ENCODE data around the gene HEPN1.

HEPN1 gene

DNA sequence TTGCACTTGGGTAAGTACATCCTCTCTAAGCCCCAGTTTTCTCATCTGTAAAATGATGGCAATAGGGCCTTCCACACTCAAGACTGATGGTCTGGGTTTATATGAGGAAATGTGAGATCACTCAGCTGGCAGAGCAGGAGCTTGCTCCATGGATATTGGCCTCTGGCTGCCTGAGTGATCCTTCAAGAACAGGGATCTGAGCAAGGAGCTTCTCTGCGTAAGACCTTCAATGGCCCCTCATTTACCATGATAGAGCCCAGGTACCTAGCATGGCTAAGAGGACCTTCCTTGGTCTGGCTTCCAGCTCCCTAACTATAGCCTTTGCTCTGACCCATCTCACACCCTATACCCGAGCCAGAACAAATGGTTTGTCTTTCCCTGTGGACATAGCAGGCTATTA, 26.9 kb upstream of the HEPN1 start (continued):
- TF ChIP-seq ZSCAN30 (tag by site-specific recombination; IDR thresholded peaks at IDR 0.05) = no peak
- no peak for TF ChIP-seq ZNF561 (tag by site-specific recombination; IDR thresholded peaks at IDR 0.05; ENCODE audit: borderline replicate concordance)
- no peak for TF ChIP-seq ZNF214 (tag by site-specific recombination; IDR thresholded peaks at IDR 0.05; ENCODE audit: borderline replicate concordance)
- no peak for TF ChIP-seq ZNF223 (tag by site-specific recombination; IDR thresholded peaks at IDR 0.05)
- no peak for TF ChIP-seq ZNF510 (tag by site-specific recombination; IDR thresholded peaks at IDR 0.05; ENCODE audit: insufficient replicate concordance)
- no peak for TF ChIP-seq ZNF24 (tag by site-specific recombination; IDR thresholded peaks at IDR 0.05)
- TF ChIP-seq, protein P1, sequence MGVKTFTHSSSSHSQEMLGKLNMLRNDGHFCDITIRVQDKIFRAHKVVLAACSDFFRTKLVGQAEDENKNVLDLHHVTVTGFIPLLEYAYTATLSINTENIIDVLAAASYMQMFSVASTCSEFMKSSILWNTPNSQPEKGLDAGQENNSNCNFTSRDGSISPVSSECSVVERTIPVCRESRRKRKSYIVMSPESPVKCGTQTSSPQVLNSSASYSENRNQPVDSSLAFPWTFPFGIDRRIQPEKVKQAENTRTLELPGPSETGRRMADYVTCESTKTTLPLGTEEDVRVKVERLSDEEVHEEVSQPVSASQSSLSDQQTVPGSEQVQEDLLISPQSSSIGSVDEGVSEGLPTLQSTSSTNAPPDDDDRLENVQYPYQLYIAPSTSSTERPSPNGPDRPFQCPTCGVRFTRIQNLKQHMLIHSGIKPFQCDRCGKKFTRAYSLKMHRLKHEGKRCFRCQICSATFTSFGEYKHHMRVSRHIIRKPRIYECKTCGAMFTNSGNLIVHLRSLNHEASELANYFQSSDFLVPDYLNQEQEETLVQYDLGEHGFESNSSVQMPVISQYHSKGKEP (tag by site-specific recombination; IDR thresholded peaks at IDR 0.05) = no peak
- TF ChIP-seq MYNN (tag by site-specific recombination; IDR thresholded peaks at IDR 0.05; ENCODE audit: borderline replicate concordance) = no peak
- no peak for TF ChIP-seq ZNF169 (tag by site-specific recombination; IDR thresholded peaks at IDR 0.05)

DNA sequence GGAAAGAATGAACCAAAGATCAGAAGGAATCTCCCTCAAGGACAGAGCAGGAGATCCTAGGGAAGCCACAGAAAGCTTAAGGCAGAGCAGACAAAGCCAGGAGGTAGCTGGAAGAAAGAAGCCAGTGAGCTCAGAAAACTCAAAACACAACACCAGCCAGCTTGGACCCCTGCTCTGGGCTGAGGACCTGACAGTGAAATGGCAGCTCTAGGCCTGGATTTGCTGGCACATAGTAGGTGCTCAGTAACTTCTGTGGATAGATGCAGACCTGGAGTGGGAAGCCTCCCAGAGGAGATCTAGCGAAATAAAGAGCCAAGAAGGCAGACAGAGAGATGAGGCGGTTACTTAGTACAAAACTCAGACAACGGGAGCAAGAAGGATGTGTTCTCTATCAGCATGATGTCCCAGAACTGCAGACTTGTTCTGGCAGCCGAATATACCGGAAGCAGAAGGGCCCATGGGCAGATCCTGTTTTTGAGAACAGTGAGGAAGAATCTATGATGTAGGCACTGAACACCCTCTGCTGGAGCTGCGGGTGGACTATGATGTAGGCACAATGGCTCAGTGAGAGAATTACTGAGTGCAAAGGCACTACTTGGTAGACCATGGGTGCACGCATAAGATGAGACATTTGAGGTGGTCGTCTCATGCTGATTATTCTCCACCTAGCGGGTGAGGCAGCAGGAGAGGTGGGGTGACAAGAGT, 26.1 kb upstream of the HEPN1 start:
- Histone ChIP-seq H3K9me3 (ENCODE audit: control insufficient read depth, insufficient read depth, low read depth, low read length) (no peaks in the 10 kb centered on the region), H3K27ac (ENCODE audit: extremely low read depth, low read depth, low read length) (no peak overlapping the region), H3K36me3 (ENCODE audit: control insufficient read depth in 2 of 2, insufficient read depth in 1 of 2, low read length in 2 of 2) (no peaks in the 10 kb centered on the region), H3K4me1 (ENCODE audit: control insufficient read depth, insufficient read depth, low read length) (no peaks in the 10 kb centered on the region), H3K4me3 (ENCODE audit: low read depth, low read length) (no peak overlapping the region)
- TF ChIP-seq ZNF473 (tag by site-specific recombination; IDR thresholded peaks at IDR 0.05) = no peak
- TF ChIP-seq, protein P2, sequence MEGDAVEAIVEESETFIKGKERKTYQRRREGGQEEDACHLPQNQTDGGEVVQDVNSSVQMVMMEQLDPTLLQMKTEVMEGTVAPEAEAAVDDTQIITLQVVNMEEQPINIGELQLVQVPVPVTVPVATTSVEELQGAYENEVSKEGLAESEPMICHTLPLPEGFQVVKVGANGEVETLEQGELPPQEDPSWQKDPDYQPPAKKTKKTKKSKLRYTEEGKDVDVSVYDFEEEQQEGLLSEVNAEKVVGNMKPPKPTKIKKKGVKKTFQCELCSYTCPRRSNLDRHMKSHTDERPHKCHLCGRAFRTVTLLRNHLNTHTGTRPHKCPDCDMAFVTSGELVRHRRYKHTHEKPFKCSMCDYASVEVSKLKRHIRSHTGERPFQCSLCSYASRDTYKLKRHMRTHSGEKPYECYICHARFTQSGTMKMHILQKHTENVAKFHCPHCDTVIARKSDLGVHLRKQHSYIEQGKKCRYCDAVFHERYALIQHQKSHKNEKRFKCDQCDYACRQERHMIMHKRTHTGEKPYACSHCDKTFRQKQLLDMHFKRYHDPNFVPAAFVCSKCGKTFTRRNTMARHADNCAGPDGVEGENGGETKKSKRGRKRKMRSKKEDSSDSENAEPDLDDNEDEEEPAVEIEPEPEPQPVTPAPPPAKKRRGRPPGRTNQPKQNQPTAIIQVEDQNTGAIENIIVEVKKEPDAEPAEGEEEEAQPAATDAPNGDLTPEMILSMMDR (tag by site-specific recombination; IDR thresholded peaks at IDR 0.05) = no peak
- TF ChIP-seq, protein P3, sequence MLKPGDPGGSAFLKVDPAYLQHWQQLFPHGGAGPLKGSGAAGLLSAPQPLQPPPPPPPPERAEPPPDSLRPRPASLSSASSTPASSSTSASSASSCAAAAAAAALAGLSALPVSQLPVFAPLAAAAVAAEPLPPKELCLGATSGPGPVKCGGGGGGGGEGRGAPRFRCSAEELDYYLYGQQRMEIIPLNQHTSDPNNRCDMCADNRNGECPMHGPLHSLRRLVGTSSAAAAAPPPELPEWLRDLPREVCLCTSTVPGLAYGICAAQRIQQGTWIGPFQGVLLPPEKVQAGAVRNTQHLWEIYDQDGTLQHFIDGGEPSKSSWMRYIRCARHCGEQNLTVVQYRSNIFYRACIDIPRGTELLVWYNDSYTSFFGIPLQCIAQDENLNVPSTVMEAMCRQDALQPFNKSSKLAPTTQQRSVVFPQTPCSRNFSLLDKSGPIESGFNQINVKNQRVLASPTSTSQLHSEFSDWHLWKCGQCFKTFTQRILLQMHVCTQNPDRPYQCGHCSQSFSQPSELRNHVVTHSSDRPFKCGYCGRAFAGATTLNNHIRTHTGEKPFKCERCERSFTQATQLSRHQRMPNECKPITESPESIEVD (tag by site-specific recombination; IDR thresholded peaks at IDR 0.05) = no peak
- no peak for TF ChIP-seq ZNF571 (tag by site-specific recombination; IDR thresholded peaks at IDR 0.05)
- no peak for TF ChIP-seq ZNF324 (tag by site-specific recombination; IDR thresholded peaks at IDR 0.05)
- TF ChIP-seq MZF1 (tag by site-specific recombination; IDR thresholded peaks at IDR 0.05; ENCODE audit: borderline replicate concordance) = no peak
- TF ChIP-seq, protein P4, sequence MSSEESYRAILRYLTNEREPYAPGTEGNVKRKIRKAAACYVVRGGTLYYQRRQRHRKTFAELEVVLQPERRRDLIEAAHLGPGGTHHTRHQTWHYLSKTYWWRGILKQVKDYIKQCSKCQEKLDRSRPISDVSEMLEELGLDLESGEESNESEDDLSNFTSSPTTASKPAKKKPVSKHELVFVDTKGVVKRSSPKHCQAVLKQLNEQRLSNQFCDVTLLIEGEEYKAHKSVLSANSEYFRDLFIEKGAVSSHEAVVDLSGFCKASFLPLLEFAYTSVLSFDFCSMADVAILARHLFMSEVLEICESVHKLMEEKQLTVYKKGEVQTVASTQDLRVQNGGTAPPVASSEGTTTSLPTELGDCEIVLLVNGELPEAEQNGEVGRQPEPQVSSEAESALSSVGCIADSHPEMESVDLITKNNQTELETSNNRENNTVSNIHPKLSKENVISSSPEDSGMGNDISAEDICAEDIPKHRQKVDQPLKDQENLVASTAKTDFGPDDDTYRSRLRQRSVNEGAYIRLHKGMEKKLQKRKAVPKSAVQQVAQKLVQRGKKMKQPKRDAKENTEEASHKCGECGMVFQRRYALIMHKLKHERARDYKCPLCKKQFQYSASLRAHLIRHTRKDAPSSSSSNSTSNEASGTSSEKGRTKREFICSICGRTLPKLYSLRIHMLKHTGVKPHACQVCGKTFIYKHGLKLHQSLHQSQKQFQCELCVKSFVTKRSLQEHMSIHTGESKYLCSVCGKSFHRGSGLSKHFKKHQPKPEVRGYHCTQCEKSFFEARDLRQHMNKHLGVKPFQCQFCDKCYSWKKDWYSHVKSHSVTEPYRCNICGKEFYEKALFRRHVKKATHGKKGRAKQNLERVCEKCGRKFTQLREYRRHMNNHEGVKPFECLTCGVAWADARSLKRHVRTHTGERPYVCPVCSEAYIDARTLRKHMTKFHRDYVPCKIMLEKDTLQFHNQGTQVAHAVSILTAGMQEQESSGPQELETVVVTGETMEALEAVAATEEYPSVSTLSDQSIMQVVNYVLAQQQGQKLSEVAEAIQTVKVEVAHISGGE (tag by site-specific recombination; conservative IDR thresholded peaks at IDR 0.05; ENCODE audit: low read depth) = no peak
- TF ChIP-seq ZNF416 (tag by site-specific recombination; IDR thresholded peaks at IDR 0.05) = no peak
- TF ChIP-seq, protein P5, sequence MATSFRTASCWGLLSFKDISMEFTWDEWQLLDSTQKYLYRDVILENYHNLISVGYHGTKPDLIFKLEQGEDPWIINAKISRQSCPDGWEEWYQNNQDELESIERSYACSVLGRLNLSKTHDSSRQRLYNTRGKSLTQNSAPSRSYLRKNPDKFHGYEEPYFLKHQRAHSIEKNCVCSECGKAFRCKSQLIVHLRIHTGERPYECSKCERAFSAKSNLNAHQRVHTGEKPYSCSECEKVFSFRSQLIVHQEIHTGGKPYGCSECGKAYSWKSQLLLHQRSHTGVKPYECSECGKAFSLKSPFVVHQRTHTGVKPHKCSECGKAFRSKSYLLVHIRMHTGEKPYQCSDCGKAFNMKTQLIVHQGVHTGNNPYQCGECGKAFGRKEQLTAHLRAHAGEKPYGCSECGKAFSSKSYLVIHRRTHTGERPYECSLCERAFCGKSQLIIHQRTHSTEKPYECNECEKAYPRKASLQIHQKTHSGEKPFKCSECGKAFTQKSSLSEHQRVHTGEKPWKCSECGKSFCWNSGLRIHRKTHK (tag by site-specific recombination; IDR thresholded peaks at IDR 0.05) = no peak
- TF ChIP-seq GLI2 (tag by site-specific recombination; IDR thresholded peaks at IDR 0.05; ENCODE audit: borderline replicate concordance, low read depth) = no peak
- POLR2A ChIA-PET = no interaction called here
- CTCF ChIA-PET = interaction anchor here (1.0 to 1.3 kb wide), 3 partner anchors 9 to 536 kb away, joined by 3 read pairs; no protein-coding TSS in a partner anchor
